Mucosa of descending colon (tissue), 3 donors: ENCODE results near the gene CLDN24. TPM values are rescaled to one million over a fixed set of nuclear protein-coding genes. Genes with fewer than 3 reads are reported as not detected.

Experiments used
- ATAC-seq: fragments of 200-7000 bp; cut with Tn5 transposase; one replicate; pipeline ENCODE4 v1.9.1; 2020; ENCODE audit warnings: mild to moderate bottlenecking, moderate library complexity
- DNase-seq, 3 donors: peaks; one replicate each; pipeline ENCODE4 v3.0.0-alpha.2; 2020
- H3K36me3 ChIP-seq: fragments of 200-600 bp; one replicate; pipeline ENCODE4 v1.8.0; 2021; ENCODE audit warnings: low read depth, mild to moderate bottlenecking
- H3K4me1 ChIP-seq: fragments of 200-600 bp; one replicate; pipeline ENCODE4 v1.8.0; 2021; ENCODE audit warnings: low read depth, mild to moderate bottlenecking
- H3K4me3 ChIP-seq: fragments of 200-600 bp; one replicate; pipeline ENCODE4 v1.8.0; 2021; ENCODE audit warnings: mild to moderate bottlenecking
- H3K9me3 ChIP-seq: fragments of 200-600 bp; one replicate; pipeline ENCODE4 v1.8.0; 2021; ENCODE audit warnings: mild to moderate bottlenecking
- CTCF ChIP-seq: fragments of 200-600 bp; IDR thresholded peaks from one replicate; pipeline ENCODE4 v1.8.0; 2022; ENCODE audit warnings: antibody characterized with exemption, mild to moderate bottlenecking
- intact Hi-C, 2 donors: fragments of 100-400 bp; cut with DNase I in 1 of 2; cut with micrococcal nuclease in 1 of 2; formaldehyde crosslinking; loops; one replicate each; pipeline versions ENCODE4 v1.11.0 to v1.11.1; 2022; cut with DNase I, micrococcal nuclease
- total RNA-seq, 3 donors: library from RNA; stranded (reverse); fragmentation: NEBNext Ultra II Directional in 2 of 3; extraction: Animal tissue kit (Norgen Biotek cat#: 25700) in 2 of 3; gene quantifications; one replicate each; pipeline versions ENCODE4 v1.2.1 to v1.2.4, GENCODE V29; 2021 to 2023
- donor health status: DM: no; HTN: no; CAD: no; lungs with moderate emphysema.
- donor health status: DM: no; HTN: no; CAD: no.
- donor health status: DM: no; HTN: yes; CAD: no.

Gene CLDN24
- total RNA-seq, 3 donors from 2014 or later: not detected

GRCh38 chr4:183287677-183288076 is 34.5 kb downstream of the CLDN24 start:
- intact Hi-C loops: no loop called here

DNA sequence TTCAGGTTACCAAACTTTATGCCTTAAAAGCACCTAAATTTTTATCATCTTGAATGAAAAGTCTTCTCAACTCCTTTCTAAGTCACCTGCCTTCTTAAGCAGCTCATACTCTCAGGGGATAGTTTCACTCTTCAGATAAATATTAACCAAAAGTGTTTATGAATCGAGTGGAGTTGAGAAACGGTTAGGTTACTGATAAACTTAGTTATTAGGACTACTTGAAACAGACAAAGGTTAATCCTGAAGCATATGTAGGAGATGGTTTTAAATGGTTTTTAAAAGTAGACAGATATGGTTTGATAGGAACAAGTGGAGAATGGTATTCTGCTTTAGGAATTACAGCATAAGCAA is 34.9 kb downstream of the CLDN24 start:
- DNase-seq: no peak

More at GRCh38 chr4:183287677-183288076, 34.5 kb downstream of the CLDN24 start:
- Histone ChIP-seq H3K4me1 (no peaks in the 10 kb centered on the region), H3K4me3 (no peak overlapping the region), H3K9me3 (no peaks in the 10 kb centered on the region), H3K36me3 (no peaks in the 10 kb centered on the region)
- no peak for TF ChIP-seq CTCF
- DNase-seq (no peak), ATAC-seq (no peak)

DNA sequence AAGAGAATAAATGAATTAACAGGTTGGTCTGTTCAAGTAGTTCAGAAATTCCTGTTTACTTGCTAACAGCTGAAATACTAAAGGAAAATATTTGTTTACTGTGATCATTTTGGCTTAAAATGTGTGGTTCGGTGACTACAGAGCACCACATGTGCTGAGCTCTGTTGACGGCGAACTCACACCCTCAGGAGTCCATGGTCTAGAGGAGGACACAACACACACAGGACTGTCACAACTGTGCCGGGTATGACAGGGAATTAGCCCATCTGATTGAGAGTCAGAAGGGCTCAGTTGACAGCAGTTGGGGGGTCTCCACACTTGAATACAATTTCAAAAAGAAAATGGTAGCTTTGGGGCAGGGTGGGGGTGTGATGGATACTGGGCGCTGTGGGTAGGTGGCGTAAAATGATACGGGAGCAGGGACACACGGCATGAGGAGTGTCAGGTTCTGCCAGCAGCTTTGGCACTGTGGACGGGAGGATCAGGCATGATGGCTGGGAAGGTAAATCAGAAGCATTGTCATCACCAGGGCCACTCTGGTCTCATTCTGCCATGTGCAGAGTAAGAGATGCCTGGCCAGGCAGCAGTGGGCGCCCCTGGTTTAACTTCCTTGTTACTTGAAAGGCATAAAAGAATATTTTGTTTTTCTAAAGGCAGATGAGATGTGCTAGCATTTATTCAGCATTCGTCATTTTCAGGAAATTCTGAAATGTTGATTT is 35.5 kb downstream of the CLDN24 start:
- Histone ChIP-seq H3K9me3 (no peaks in the 10 kb centered on the region), H3K4me3 (no peak overlapping the region), H3K4me1 (no peaks in the 10 kb centered on the region), H3K36me3 (no peaks in the 10 kb centered on the region)
- DNase-seq: no peak
- no peak for TF ChIP-seq CTCF
- intact Hi-C loops: no loop called here
- no peak for ATAC-seq

More for the DNA sequence above, 34.9 kb downstream of the CLDN24 start:
- no peaks in the 10 kb centered on the region for H3K4me1 ChIP-seq
- H3K4me3 ChIP-seq: no peak overlapping the region
- no peaks in the 10 kb centered on the region for H3K9me3 ChIP-seq
- intact Hi-C loops: no loop called here
- no peak for TF ChIP-seq CTCF
- H3K36me3 ChIP-seq: no peaks in the 10 kb centered on the region
- ATAC-seq: no peak

- H3K36me3 ChIP-seq: no peaks in the 10 kb centered on the region
- ATAC-seq (no peak), DNase-seq (no peak)
- TF ChIP-seq CTCF: no peak
- intact Hi-C loops: no loop called here
- no peaks in the 10 kb centered on the region for H3K9me3 ChIP-seq
- H3K4me3 ChIP-seq: no peak overlapping the region
- H3K4me1 ChIP-seq: no peaks in the 10 kb centered on the region
Observed at GRCh38 chr4:183285886-183286285, 36.3 kb downstream of the CLDN24 start.

GRCh38 chr4:183284965-183285364 is 37.3 kb downstream of the CLDN24 start:
- no peak for ATAC-seq
- intact Hi-C loops: no loop called here
- no peaks in the 10 kb centered on the region for H3K4me1 ChIP-seq
- H3K4me3 ChIP-seq: no peak overlapping the region
- TF ChIP-seq CTCF: no peak
- no peaks in the 10 kb centered on the region for H3K36me3 ChIP-seq
- no peak for DNase-seq
- no peaks in the 10 kb centered on the region for H3K9me3 ChIP-seq
